Hepatic stellate cell (primary cell): Measurements from ENCODE around the gene C17orf113.
A peak's percentile ranks its signal among the peaks of the same experiment; 100 is the strongest.
"Not testable (repeated sequence)": the region's sequence is repeated elsewhere in the genome, so short reads cannot be mapped to it uniquely, and the experiment has no call there.

Source experiments
- DNase-seq: peaks from one replicate; pipeline ENCODE4 v3.0.0; 2011; ENCODE audit warnings: low spot score

Gene C17orf113

GRCh38 chr17:42041619-42042018 is 8.8 kb downstream of the C17orf113 start:
- no peak for DNase-seq

DNA sequence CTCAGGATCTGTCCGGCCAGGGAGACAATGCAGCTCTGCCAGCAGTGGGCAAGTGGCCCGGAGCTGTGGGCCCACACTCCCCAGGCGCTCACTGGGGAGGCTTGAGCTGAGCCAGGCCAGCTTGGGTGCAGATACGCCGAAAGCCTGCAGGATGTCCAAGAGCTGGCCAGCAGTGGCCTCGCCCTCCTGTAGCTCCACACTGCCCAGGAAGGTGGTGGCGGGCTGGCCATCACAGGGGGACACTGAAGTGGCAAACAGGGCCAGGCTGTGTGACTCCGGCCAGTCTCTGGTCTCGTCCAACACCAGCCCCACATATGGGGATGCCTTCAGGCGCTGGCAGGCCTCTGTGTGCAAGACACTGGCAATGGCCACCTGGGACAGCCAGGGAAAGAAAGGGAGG is 9.6 kb downstream of the C17orf113 start:
- no peak for DNase-seq

GRCh38 chr17:42039794-42040763 is 10.3 kb downstream of the C17orf113 start:
- no peak for DNase-seq

DNA sequence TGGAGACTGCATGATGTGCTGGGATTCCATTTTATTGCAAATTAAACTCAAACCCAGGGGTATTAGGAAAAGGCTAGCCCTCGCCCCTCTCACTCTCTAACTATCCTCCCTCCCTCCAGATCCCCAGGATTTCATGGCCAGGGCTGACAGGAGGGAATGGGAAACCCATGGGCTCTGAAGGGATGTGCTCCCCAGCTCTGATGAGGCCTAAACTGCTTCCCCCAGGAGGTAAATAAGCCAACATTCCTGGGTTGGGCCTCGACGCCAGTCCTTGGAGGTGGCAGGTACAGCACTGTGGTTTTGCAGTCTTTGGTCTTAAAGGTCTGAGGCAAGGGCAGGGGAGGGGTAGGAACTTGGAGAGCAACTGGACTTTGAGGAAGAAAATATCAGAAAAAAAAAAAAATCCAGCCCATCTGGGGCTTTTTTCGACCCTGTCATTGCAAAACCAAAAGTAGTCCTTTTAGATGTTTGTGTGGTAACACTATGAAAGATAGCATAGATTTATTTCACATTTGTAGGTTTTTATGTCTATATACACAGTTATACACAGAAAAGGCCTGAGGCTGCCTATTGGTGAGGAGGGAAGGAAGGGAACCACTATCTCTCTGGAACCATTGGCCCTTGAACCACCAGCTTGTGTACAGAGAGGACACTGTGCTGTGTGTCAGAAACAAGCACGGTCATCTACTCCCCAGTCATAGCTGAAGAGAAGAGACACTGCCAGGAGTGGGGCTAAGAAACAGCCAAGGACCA is 12.0 kb downstream of the C17orf113 start:
- DNase-seq: no peak

DNA sequence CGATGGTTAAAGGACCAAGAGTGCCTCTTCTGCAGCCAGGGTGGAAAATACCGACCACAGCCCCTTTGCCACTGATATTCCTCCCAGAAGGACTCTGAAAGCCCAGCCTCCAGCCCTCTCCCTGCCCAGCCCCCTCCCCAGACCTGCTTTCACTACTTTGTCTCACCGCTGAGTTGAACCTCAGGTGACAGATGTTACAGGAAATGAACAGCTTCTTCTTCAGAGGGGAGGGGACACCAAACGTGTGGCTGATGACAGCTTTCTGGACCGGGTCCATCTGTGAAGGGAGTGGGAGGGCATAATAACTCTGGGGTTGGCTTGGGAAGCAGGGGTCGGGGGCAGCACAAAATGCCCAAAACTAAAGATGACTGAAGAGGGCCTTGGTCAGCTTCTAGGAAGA is 16.3 kb downstream of the C17orf113 start:
- no peak for DNase-seq

DNA sequence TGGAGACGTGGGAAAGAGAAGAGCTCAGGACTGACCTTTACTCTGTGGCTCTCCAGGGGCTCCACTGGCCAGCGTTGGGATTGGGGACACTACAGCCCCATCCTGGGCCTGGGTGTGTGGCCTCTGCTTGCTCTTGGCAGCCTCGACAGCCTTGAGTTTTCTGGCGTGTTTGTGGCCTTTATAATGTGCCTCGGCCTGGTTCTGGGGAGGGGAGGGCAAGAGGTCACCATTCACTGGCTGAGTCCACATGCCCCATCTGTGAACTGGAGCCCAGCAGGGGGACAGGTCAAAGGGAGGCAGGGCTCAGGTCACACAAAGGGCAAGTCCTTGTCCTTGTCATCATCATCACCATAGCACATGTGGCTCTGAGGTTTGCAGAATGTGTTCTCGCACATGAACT is 18.8 kb downstream of the C17orf113 start:
- no peak for DNase-seq

DNA sequence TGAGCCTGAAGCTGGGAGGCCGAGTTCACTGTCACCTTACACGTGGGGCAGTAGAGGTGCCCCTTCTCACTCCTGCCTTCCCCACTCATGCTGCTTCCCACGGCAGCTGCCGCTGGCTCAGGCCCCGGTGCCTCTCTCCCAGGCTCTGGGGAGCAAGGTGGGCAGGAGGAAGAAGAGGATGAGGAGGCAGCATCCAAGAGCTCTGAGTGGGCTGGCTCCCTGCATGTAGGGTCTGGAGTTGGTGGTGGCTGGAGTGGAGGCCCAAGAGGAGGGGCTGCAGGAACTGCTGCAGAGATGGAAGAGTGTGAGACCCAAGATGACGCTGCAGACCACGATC is 21.6 kb downstream of the C17orf113 start:
- no peak for DNase-seq

DNA sequence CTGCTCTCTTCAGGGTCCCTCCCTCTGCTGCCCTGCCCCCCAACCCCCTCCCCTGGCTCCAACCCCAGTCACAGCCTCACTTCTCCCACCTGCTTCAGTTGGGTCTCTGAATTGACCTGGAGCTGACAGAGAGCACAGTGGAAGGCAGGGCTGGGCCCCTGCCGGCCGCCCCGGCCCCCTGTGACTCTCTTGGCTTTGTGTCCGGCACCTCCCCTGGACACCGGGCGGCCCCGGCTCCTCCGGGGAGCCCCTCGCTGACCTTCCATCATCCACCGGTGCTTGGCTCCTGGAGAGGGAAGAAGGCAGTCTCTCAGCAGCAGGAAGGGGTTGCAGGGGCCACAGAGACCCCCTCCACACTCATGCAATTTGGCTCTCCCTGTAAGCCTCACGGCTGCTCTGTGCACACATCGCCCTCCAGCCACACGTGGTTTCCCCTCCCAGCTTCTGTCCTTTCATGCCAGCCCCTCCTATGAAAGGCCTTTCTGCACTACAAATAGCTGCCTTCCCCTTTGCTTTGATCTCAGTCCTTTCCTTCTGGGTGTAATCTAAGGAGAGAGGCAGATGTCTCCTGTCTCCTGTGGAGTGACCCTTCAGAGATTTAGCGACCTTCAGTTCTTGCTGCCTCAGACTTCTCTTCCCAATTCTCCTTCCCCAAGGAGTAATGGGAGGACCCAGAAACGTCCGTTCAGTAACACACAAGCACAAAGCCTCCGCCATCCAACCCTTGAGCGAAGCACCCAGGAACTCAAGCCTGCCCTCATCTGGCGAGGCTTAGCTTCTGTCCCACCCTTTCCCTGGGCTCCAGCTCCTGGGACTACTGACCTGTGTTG is 22.2 kb downstream of the C17orf113 start:
- no peak for DNase-seq

GRCh38 chr17:42027590-42027889 is 22.9 kb downstream of the C17orf113 start:
- DNase-seq: no peak

DNA sequence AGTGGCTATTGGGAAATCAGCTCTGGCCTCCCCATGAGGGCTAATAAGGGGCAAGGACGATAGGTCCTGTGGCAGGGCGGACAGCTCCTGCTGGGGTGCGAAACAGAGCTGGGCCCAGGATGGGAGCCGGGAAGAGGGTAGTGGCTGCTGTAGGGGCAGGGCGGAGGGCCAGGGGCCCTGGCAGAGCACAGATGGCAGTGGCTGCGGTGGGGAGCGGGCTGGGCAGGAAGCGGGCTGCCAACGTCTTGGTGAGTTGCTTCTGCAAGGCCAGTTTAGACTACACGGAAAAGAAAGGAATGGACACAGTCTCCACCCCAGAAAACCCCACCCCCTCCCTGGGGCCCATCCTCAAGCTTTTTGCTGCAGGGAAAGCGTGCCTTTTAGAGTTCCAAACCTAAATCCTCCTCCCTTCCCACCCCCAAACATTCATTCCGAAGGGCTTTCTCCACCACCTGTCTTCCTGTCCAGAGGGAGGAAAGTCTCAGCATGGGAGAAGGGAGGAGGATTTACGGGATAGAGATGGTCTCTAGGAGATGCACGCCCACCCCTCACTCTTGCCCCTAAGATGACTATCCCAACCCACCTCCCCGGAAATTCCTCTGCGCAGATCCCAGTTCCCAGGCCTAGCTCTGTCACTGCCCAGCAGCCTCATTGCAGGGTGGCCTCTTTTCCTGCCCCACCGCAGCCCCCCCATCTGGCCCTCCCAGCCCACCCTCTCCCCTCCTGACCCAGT is 23.4 kb downstream of the C17orf113 start:
- DNase-seq: no peak

GRCh38 chr17:42025936-42026335 is 24.5 kb downstream of the C17orf113 start:
- DNase-seq: no peak

GRCh38 chr17:42025191-42025579 is 25.2 kb downstream of the C17orf113 start:
- no peak for DNase-seq

DNA sequence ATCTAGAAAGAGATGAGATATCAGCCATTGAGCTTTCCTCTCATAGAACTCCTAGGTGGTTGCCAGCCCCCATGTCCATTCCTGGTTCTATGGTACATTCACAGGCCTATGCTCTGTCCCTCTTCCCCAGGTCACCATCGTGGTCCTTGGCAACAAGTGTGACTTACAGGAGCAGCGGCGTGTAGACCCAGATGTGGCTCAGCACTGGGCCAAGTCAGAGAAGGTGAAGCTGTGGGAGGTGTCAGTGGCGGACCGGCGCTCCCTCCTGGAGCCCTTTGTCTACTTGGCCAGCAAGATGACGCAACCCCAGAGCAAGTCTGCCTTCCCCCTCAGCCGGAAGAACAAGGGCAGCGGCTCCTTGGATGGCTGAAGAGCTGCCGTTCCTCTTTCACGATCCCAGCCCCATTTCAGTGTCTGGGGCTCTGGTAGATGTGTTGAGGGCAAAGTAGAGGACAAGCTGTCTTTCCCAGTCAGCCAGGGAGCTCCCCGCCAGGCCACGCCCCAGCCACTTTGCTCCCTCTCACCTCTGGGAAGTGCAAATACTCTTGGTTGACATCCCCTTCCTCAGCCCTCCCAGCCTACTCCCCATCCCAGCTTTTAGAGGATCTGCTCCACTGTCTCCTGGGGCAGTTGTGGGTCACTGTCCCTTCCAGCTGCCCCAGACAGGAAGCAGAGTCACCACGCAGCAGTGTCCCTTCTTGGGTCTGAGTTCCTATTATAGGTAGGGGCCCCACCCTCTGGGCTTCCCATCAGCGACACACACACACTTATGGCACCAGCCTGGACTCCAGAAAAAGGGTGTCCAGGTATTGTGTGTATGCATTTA is 26.7 kb downstream of the C17orf113 start:
- DNase-seq: no peak

DNA sequence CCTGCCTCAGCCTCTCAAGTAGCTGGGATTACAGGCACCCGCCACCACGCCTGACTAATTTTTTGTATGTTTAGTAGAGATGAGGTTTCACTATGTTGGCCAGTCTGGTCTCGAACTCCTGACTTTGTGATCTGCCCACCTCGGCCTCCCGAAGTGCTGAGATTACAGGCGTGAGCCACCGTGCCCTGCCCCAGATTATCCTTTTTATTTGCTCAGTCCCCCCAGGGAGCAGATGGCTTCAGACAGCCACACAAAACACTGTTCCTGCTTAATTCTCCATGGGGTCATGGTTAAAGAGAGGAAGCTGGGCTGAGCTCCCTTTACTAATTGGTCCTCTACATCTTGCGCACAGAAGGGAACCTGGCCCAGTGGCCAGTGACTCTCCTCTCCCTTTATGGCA is 29.6 kb downstream of the C17orf113 start:
- DNase-seq: not testable (repeated sequence)

DNA sequence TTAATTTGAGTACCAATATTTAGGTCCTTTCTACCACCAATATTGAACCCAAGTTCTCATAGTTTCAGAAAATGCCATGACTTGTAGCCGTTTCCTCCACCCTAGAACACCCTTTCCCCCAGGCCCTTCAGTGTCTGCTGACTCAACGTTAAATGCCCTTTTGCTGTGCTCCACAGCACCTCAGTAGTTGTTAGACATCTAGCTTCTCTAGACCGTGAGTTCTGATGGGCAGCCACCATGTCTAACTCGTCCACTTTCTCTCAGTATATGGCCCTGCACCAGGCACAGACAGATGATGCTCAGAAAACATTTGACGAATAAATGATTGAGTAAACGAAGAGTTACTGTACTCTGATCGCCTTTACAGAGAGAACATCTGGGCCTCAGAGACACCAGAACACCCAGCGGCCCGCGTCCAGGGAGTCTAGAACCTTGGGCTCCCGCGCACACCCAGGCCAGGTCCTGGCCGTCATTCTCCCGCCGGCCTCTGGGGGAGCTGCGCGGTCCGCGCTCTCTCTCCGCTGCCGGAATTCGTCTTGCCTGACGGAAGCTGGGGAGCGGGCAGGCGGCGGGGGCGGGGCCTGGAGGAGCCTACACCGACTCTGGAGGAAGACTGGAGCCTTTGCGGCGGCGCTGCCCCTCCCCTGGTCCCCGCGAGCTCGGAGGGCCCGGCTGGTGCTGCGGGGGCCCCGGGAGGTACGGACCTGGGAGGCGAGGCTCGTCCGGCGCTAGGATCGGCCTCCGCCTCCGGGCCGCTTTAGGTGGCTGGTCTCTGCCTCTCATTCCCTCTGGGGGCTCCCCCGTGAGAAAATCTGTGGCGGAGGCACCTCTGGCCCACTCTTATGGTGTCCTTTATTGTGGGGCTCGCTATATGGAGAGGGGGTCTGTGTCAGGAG is 30.6 kb downstream of the C17orf113 start, which contains the start of gene NKIRAS2:
NKIRAS2 (plus strand) TSS at position 582 of the 896 bp plus-strand sequence. CDS start 1,488 bp downstream, outside the sequence.
- DNase-seq: peak; percentile 96

DNA sequence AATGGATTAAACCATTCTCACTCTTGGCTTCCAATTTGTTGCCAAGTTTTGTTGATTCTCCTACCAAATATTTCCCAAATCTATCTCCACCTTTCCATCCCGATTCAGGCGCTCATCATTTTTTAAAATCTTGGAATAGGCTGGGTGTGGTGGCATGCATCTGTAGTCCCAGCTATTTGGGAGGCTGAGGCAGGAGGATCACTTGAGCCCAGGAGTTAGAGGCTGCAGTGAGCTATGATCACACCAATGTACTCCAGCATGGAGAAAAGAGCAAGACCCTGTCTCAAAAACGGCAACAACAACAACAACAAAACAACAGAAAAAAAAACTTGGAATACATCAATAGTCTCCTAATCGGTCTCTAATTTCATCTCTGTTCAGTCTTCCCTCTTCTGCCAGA is 31.4 kb downstream of the C17orf113 start:
- DNase-seq: no peak

DNA sequence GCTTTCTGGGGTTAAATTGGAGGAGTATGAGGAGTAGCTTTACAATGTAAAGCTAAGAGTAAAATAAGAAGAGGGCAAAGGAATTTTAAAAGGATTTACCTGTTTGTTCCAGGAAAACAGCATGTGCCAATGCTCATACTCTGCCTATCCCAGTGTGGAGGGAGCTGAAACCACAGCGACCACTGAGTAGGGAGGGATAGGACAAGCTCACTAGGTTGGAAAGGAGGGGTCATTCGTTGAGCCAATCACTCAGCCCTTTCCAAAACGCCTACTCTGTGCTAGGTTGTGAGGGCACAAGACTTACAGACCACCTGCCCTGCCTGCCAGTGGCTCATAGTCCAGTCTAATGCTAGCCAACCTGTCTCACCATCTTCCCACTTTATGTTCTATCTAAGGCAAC is 32.1 kb downstream of the C17orf113 start:
- no peak for DNase-seq

- no peak for DNase-seq
Observed at GRCh38 chr17:42017866-42018200, 32.6 kb downstream of the C17orf113 start.

GRCh38 chr17:42016941-42017865 is 33.2 kb downstream of the C17orf113 start, which contains the start of gene DNAJC7:
Gene DNAJC7 (minus strand): TSS chr17:42017439. CDS start chr17:42017416, 23 bp downstream.
- peak; percentile 95 for DNase-seq
